Neuronal stem cell (in vitro differentiated cells): Measurements from ENCODE around the gene DDC.

ENCODE experiments used
- DNase-seq: peaks from one replicate; pipeline ENCODE4 v3.0.0-alpha.2; 2013; ENCODE audit warnings: low spot score
- H2AFZ ChIP-seq: one replicate; pipeline ENCODE4 v1.6.1; 2013; ENCODE audit warnings: mild to moderate bottlenecking, low read length, inconsistent platforms
- H2AK5ac ChIP-seq: 2 replicates; pipeline ENCODE4 v1.6.1; 2013; ENCODE audit warnings: low read depth, mild to moderate bottlenecking, inconsistent platforms, low read length, moderate library complexity, mixed read lengths
- H2BK120ac ChIP-seq: 2 replicates; pipeline ENCODE4 v1.6.1; 2013; ENCODE audit warnings: low read depth, mild to moderate bottlenecking, inconsistent platforms, low read length, moderate library complexity, mixed read lengths
- H2BK12ac ChIP-seq: one replicate; pipeline ENCODE4 v1.6.1; 2013; ENCODE audit warnings: low read length, inconsistent platforms
- H2BK15ac ChIP-seq: 2 replicates; pipeline ENCODE4 v1.6.1; 2013; ENCODE audit warnings: mild to moderate bottlenecking, low read length, inconsistent platforms, mixed read lengths
- H2BK5ac ChIP-seq: one replicate; pipeline ENCODE4 v1.6.1; 2013; ENCODE audit warnings: inconsistent platforms, mild to moderate bottlenecking, low read length, moderate library complexity
- H3K14ac ChIP-seq: one replicate; pipeline ENCODE4 v1.6.1; 2013; ENCODE audit warnings: low read length, inconsistent platforms
- H3K18ac ChIP-seq: 2 replicates; pipeline ENCODE4 v1.6.1; 2013; ENCODE audit warnings: low read length, inconsistent platforms
- H3K23ac ChIP-seq: 2 replicates; pipeline ENCODE4 v1.6.1; 2013; ENCODE audit warnings: low read depth, mild to moderate bottlenecking, mixed read lengths, low read length, inconsistent platforms; ENCODE audit not compliant: poor library complexity
- H3K27ac ChIP-seq: replicated peaks from 3 replicates; pipeline ENCODE4 v1.5.1; 2013; ENCODE audit warnings: low read length, inconsistent platforms
- H3K27me3 ChIP-seq, 3 experiments: 2 replicates each; pipeline ENCODE4 v1.6.1; 2013; ENCODE audit warnings: low read length in 3 of 3, mild to moderate bottlenecking in 2 of 3, inconsistent platforms in 1 of 3, low read depth in 1 of 3, mixed read lengths in 1 of 3, moderate library complexity in 1 of 3; ENCODE audit not compliant: control insufficient read depth in 3 of 3, insufficient read depth in 3 of 3
- H3K36me3 ChIP-seq, 2 donors: replicated peaks in 1 of 2; 2 replicates each; pipeline ENCODE4 v1.6.1; 2013; ENCODE audit warnings: low read length in 2 of 2; ENCODE audit not compliant: control insufficient read depth in 2 of 2, insufficient read depth in 2 of 2
- H3K4ac ChIP-seq: 2 replicates; pipeline ENCODE4 v1.6.1; 2013; ENCODE audit warnings: inconsistent platforms, mild to moderate bottlenecking, low read length, moderate library complexity
- H3K4me1 ChIP-seq, 2 donors: 1 replicate in 1 of 2; 2 replicates in 1 of 2; pipeline ENCODE4 v1.6.1; 2013; ENCODE audit warnings: low read length in 2 of 2, low read depth in 1 of 2; ENCODE audit not compliant: control insufficient read depth in 2 of 2, insufficient read depth in 1 of 2
- H3K4me2 ChIP-seq: one replicate; pipeline ENCODE4 v1.6.1; 2013; ENCODE audit warnings: mild to moderate bottlenecking, low read length, inconsistent platforms; ENCODE audit not compliant: insufficient read depth, poor library complexity, severe bottlenecking
- H3K4me3 ChIP-seq, 2 donors: 2 replicates each; pipeline ENCODE4 v1.5.1; 2013; ENCODE audit warnings: low read length in 2 of 2, mild to moderate bottlenecking in 2 of 2, inconsistent platforms in 1 of 2, moderate library complexity in 1 of 2
- H3K79me1 ChIP-seq: one replicate; pipeline ENCODE4 v1.6.1; 2013; ENCODE audit warnings: low read depth, mild to moderate bottlenecking, inconsistent platforms, low read length, moderate library complexity
- H3K9ac ChIP-seq: one replicate; pipeline ENCODE4 v1.6.1; 2013; ENCODE audit warnings: mild to moderate bottlenecking, low read depth, low read length, inconsistent platforms; ENCODE audit not compliant: poor library complexity
- H3K9me3 ChIP-seq, 2 donors: replicated peaks in 1 of 2; 2 replicates each; pipeline versions ENCODE3 to v1.6.1; 2013; ENCODE audit warnings: low read length in 2 of 2, mild to moderate bottlenecking in 2 of 2, inconsistent platforms in 1 of 2, low read depth in 1 of 2, mixed read lengths in 1 of 2, moderate library complexity in 1 of 2; ENCODE audit not compliant: control insufficient read depth in 2 of 2, insufficient read depth in 1 of 2
- H4K8ac ChIP-seq: one replicate; pipeline ENCODE4 v1.6.1; 2013; ENCODE audit warnings: low read depth, mild to moderate bottlenecking, inconsistent platforms, low read length, moderate library complexity
- H4K91ac ChIP-seq: one replicate; pipeline ENCODE4 v1.6.1; 2013; ENCODE audit warnings: low read length, low read depth, mild to moderate bottlenecking, inconsistent platforms; ENCODE audit not compliant: poor library complexity
- WGBS, 2 donors: extraction: QIAGEN DNeasy Blood & Tissue Kit; methylation state at CpG; one replicate each; pipeline ENCODE4 v1.1.7; 2013; ENCODE audit warnings: missing lambda C conversion rate in 2 of 2, mixed read lengths in 1 of 2; ENCODE audit not compliant: insufficient read length in 2 of 2, insufficient replicate concordance in 1 of 2; ENCODE audit errors: extremely low coverage in 2 of 2; 5-methylcytosine and 5-hydroxymethylcytosine counted together

The DDC gene

DNA sequence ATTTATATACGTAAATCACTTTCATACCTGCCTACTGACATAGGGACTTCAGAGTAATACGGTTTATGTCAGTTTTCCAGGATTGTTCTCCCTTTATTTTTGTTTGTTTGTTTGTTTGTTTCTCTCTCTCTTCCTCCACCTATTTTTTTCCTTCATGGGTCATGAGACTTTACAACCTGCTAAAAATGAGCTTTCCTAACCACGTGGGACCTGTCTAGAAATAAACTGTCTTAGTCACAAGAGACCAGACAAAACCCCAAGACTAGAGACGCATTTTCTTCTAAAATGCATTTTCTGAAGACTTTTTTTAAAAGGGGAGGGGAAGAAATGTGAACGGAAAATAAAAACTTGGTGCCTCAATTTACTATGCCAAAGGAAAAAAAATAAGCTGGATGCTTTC, 74.0 kb downstream of the DDC start:
- Histone ChIP-seq H2AK5ac (no peak overlapping the region), H3K27ac (no peak overlapping the region), H2AFZ (no peak overlapping the region), H3K23ac (no peak overlapping the region), H3K14ac (no peak overlapping the region), H3K4me1 (no peaks in the 10 kb centered on the region), H2BK120ac (no peak overlapping the region), H3K4ac (no peak overlapping the region), H3K4me3 (no peak overlapping the region), H3K79me1 (no peaks in the 10 kb centered on the region), H3K36me3 (no peaks in the 10 kb centered on the region), H2BK12ac (no peak overlapping the region), H3K4me2 (no peak overlapping the region), H4K8ac (no peak overlapping the region), H3K9me3 (no peaks in the 10 kb centered on the region), H4K91ac (no peak overlapping the region), H3K18ac (no peak overlapping the region), H2BK15ac (no peak overlapping the region), H3K27me3 (peaks cover 0 to 2% (median 0%) of the 10 kb centered on the region in 3 experiments), H2BK5ac (no peak overlapping the region), H3K9ac (no peak overlapping the region)
- no CpG with 5 or more reads among the region's 5 CpGs for WGBS, 2 donors
- no peak for DNase-seq

DNA sequence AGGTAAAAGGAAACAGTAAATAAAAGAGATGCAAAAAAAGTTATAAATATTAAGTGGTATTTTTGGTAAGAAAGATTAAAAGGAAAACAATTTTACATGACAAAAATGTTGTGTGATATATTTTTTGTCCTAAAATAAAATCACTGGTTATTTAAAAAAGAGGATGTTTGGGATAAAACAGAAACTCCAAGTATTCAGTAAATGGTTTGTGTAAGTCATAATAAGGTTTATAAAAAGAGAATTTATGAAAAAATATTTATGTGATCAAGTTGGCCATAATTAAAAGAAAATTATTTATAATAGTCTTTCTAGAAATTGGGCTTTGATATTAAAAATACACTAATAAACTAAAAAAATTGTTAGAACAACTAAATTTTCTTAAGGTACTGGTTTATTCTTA, 76.8 kb downstream of the DDC start:
- Histone ChIP-seq H3K14ac (no peak overlapping the region), H2AK5ac (no peak overlapping the region), H3K4ac (no peak overlapping the region), H2BK12ac (no peak overlapping the region), H3K36me3 (no peaks in the 10 kb centered on the region), H3K9me3 (no peaks in the 10 kb centered on the region), H3K4me1 (no peaks in the 10 kb centered on the region), H2BK15ac (no peak overlapping the region), H4K8ac (no peak overlapping the region), H3K4me3 (no peak overlapping the region), H4K91ac (no peak overlapping the region), H2BK120ac (no peak overlapping the region), H2BK5ac (no peak overlapping the region), H3K4me2 (no peak overlapping the region), H3K9ac (no peak overlapping the region), H3K18ac (no peak overlapping the region), H3K23ac (no peak overlapping the region), H2AFZ (no peak overlapping the region), H3K27ac (no peak overlapping the region), H3K79me1 (no peaks in the 10 kb centered on the region), H3K27me3 (no peaks in the 10 kb centered on the region)
- DNase-seq = no peak

DNA sequence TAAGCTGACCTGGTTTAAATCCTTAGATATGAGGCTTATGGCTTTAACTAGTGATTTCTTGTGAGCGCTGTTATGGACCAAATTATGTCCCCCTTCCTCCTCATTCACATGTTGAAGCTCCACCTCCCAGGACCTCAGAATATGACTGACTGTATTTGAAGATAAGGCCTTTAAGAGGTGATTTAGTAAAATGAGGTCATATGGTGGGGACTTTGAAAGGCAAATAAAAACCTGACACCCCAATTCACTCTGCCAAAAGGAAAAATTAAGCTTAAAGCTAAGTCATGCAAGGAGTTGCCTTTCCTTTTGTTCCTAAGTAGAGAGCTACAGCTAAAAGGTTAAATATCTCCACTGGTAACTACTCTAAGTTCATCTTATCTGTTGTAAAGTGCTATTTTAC, 78.7 kb downstream of the DDC start:
- H3K4me1 ChIP-seq = no peaks in the 10 kb centered on the region
- no peaks in the 10 kb centered on the region for H3K79me1 ChIP-seq
- H3K18ac ChIP-seq = no peak overlapping the region
- H3K9ac ChIP-seq = no peak overlapping the region
- H3K4me2 ChIP-seq = no peak overlapping the region
- H4K8ac ChIP-seq = no peak overlapping the region
- H2BK12ac ChIP-seq = no peak overlapping the region
- no peak overlapping the region for H2BK15ac ChIP-seq
- no peaks in the 10 kb centered on the region for H3K9me3 ChIP-seq
- no peak for DNase-seq
- no peak overlapping the region for H2BK120ac ChIP-seq
- WGBS, 2 donors = no CpG with 5 or more reads among the region's 1 CpG
- no peak overlapping the region for H2AK5ac ChIP-seq
- no peak overlapping the region for H3K27ac ChIP-seq
- H3K23ac ChIP-seq = no peak overlapping the region
- no peak overlapping the region for H3K4ac ChIP-seq
- H3K4me3 ChIP-seq = no peak overlapping the region
- no peak overlapping the region for H2AFZ ChIP-seq
- H2BK5ac ChIP-seq = no peak overlapping the region
- no peak overlapping the region for H3K14ac ChIP-seq
- no peaks in the 10 kb centered on the region for H3K36me3 ChIP-seq
- H4K91ac ChIP-seq = no peak overlapping the region
- no peaks in the 10 kb centered on the region for H3K27me3 ChIP-seq

DNA sequence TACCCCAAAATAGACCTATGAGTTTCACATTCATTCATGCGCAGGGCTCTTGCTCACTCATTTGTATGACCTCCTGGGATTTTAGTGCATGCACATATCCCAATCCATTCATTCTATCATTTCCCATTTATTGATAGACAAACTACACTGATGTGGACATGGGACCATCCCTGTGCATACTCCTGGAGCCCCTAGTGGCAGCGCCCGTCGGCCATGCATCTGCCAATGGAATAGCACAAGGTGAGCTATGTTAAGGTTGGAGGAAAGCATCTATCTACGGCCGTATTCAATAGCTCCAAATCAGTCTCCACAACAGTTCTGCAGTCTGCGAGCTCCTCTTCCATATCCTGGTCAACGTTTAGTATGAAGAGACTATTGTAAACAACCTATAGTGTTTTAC, 83.3 kb downstream of the DDC start:
- Histone ChIP-seq H3K79me1 (no peaks in the 10 kb centered on the region), H3K27me3 (no peaks in the 10 kb centered on the region), H2BK12ac (no peak overlapping the region), H3K4me1 (no peaks in the 10 kb centered on the region), H3K4ac (no peak overlapping the region), H4K8ac (no peak overlapping the region), H2AFZ (no peak overlapping the region), H3K14ac (no peak overlapping the region), H4K91ac (no peak overlapping the region), H2AK5ac (no peak overlapping the region), H2BK120ac (no peak overlapping the region), H3K18ac (no peak overlapping the region), H2BK5ac (no peak overlapping the region), H3K4me3 (no peak overlapping the region), H3K27ac (no peak overlapping the region), H2BK15ac (no peak overlapping the region), H3K4me2 (no peak overlapping the region), H3K9me3 (no peaks in the 10 kb centered on the region), H3K9ac (no peak overlapping the region), H3K23ac (no peak overlapping the region), H3K36me3 (no peaks in the 10 kb centered on the region)
- no CpG with 5 or more reads among the region's 8 CpGs for WGBS, 2 donors
- no peak for DNase-seq
